ENCODE data around the gene RDH11. TPM values are rescaled to one million over a fixed set of nuclear protein-coding genes. Genes with fewer than 3 reads are reported as not detected.
A peak's percentile ranks its signal among the peaks of the same experiment; 100 is the strongest.
"Not testable (repeated sequence)": the region's sequence is repeated elsewhere in the genome, so short reads cannot be mapped to it uniquely, and the experiment has no call there.

The RDH11 gene
- total RNA-seq, 1 donor from 2014 or later = 13.9 TPM

- DNase-seq = no peak
- TF ChIP-seq, protein P1, sequence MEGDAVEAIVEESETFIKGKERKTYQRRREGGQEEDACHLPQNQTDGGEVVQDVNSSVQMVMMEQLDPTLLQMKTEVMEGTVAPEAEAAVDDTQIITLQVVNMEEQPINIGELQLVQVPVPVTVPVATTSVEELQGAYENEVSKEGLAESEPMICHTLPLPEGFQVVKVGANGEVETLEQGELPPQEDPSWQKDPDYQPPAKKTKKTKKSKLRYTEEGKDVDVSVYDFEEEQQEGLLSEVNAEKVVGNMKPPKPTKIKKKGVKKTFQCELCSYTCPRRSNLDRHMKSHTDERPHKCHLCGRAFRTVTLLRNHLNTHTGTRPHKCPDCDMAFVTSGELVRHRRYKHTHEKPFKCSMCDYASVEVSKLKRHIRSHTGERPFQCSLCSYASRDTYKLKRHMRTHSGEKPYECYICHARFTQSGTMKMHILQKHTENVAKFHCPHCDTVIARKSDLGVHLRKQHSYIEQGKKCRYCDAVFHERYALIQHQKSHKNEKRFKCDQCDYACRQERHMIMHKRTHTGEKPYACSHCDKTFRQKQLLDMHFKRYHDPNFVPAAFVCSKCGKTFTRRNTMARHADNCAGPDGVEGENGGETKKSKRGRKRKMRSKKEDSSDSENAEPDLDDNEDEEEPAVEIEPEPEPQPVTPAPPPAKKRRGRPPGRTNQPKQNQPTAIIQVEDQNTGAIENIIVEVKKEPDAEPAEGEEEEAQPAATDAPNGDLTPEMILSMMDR (IDR thresholded peaks at IDR 0.05; ENCODE audit: borderline replicate concordance) = no peak
- H3K27me3 ChIP-seq (ENCODE audit: low read depth) = no peaks in the 10 kb centered on the region
- no peaks in the 10 kb centered on the region for H3K4me1 ChIP-seq
- no peak overlapping the region for H3K4me3 ChIP-seq
- H3K9me3 ChIP-seq (replicated peaks) = no peaks in the 10 kb centered on the region
- no peak overlapping the region for H3K27ac ChIP-seq (replicated peaks)
- no peaks in the 10 kb centered on the region for H3K36me3 ChIP-seq
- intact Hi-C loops (cut with micrococcal nuclease) = no loop called here
These were observed 8.4 kb upstream of the RDH11 start for GRCh38 chr14:67703997-67704396.

GRCh38 chr14:67701492-67701891, 5.9 kb upstream of the RDH11 start, which contains the start of gene RDH12:
Gene RDH12 (plus strand): TSS chr14:67701886. CDS start chr14:67722643, 20,757 bp downstream.
- intact Hi-C loops (cut with micrococcal nuclease); H3K27me3 ChIP-seq (ENCODE audit: low read depth); H3K9me3 ChIP-seq (replicated peaks); H3K36me3 ChIP-seq; H3K4me3 ChIP-seq; H3K27ac ChIP-seq (replicated peaks); H3K4me1 ChIP-seq; DNase-seq: not testable (repeated sequence)

- TF ChIP-seq, protein P1 (IDR thresholded peaks at IDR 0.05; ENCODE audit: borderline replicate concordance) = no peak
- intact Hi-C loops (cut with micrococcal nuclease) = no loop called here
These were observed 2.6 kb upstream of the RDH11 start for GRCh38 chr14:67698179-67698578.

DNA sequence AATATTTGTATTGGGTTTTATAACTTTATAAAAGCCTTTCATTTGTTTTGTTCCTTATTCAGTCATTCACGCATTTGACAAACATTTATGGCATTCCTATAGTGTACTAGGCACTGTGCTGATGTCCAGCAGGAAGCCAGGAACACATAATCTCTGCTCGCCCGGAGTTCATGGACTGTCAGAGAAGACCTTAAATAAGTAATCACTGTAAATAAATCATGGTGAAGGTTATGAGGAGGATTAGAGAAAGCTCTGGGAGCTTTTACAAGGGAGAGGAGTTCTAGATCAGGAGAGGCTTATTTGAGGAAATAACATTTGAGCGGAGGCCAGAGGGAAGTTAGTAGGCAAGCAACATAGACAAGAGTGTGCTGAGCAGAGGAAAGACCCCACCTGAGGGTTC, 1.4 kb upstream of the RDH11 start:
- intact Hi-C loops (cut with micrococcal nuclease) = no loop called here
- no peak for DNase-seq
- TF ChIP-seq, protein P1 (IDR thresholded peaks at IDR 0.05; ENCODE audit: borderline replicate concordance) = no peak

More at GRCh38 chr14:67698179-67698578, 2.6 kb upstream of the RDH11 start:
- no peak for DNase-seq
- no peaks in the 10 kb centered on the region for H3K36me3 ChIP-seq
- no peaks in the 10 kb centered on the region for H3K9me3 ChIP-seq (replicated peaks)
- no peaks in the 10 kb centered on the region for H3K27me3 ChIP-seq (ENCODE audit: low read depth)
- peaks cover 19% of the 10 kb centered on the region for H3K4me1 ChIP-seq
- H3K4me3 ChIP-seq = no peak overlapping the region
- H3K27ac ChIP-seq (replicated peaks) = no peak overlapping the region

DNA sequence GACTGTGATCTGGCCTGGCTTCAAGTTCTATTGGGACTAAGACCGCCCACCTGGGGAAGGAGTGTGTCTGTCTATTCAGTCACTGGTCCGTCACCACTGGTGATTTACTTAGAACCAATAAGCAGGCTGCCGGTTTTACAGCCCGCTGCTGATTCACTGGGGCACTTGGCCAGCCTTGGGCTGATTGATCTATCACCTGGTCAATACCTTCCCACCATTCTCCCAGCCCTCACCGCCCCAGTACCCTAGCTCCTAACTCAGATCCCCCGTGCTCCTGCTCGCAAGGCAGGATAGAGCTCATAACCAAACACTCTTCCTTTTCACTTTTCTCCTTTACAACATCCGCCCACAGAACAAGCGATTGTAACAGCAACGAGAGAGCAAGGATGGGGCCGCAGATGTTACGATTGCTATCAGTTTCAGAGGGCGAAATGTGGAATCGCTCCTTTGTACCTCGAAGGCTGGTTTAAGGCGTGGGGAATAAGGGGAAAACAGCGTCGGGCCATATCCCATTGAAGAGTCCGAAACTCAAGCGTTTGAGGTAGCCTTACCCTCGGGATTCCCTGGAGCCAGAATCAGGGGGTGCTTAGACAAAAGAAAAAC, 672 bp downstream of the RDH11 start:
- TF ChIP-seq, protein P1 (IDR thresholded peaks at IDR 0.05; ENCODE audit: borderline replicate concordance) = no peak
- intact Hi-C loops (cut with micrococcal nuclease) = no loop called here
- peak; percentile 19 for DNase-seq

More for the DNA sequence above, 1.4 kb upstream of the RDH11 start:
- H3K9me3 ChIP-seq (replicated peaks) = no peaks in the 10 kb centered on the region
- H3K4me3 ChIP-seq = no peak overlapping the region
- no peaks in the 10 kb centered on the region for H3K27me3 ChIP-seq (ENCODE audit: low read depth)
- peaks cover 4% of the 10 kb centered on the region for H3K36me3 ChIP-seq
- H3K27ac ChIP-seq (replicated peaks) = no peak overlapping the region
- H3K4me1 ChIP-seq = peaks cover 19% of the 10 kb centered on the region

DNA sequence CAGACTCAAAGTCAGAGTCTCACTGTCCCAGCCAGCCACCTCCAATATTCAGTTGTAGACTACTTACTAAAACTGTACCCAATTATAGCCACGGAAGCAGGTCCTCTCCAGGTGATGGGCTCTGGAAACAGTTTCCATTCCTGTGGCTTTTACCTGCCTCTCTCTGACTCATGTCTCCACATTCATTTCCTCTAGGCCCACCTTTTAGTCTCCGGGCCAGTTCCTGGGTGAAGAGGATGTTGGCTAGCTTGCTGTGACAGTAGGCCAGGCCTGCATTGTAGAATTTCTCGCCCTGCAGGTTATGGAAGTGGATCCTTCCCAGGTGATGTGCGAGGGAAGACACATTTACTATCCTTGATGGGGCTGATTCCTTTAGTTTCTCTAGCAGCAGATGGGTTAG, 5.6 kb downstream of the RDH11 start:
- DNase-seq = no peak
- Histone ChIP-seq H3K27me3 (ENCODE audit: low read depth) (no peaks in the 10 kb centered on the region), H3K4me3 (no peak overlapping the region), H3K4me1 (peaks cover 14% of the 10 kb centered on the region), H3K36me3 (peaks cover 68% of the 10 kb centered on the region), H3K9me3 (replicated peaks) (no peaks in the 10 kb centered on the region), H3K27ac (replicated peaks) (no peak overlapping the region)
- intact Hi-C loops (cut with micrococcal nuclease) = no loop called here
- TF ChIP-seq, protein P1 (IDR thresholded peaks at IDR 0.05; ENCODE audit: borderline replicate concordance) = no peak

More for the DNA sequence above, 672 bp downstream of the RDH11 start:
- no peaks in the 10 kb centered on the region for H3K27me3 ChIP-seq (ENCODE audit: low read depth)
- peak overlapping the region; percentile 97 for H3K4me3 ChIP-seq
- peaks cover 19% of the 10 kb centered on the region for H3K4me1 ChIP-seq
- H3K36me3 ChIP-seq = peaks cover 25% of the 10 kb centered on the region
- H3K27ac ChIP-seq (replicated peaks) = peak overlapping the region; percentile 78
- H3K9me3 ChIP-seq (replicated peaks) = no peaks in the 10 kb centered on the region
